H1 (cell line): ENCODE results near the gene CAMK2D. TPM values are rescaled to one million over a fixed set of nuclear protein-coding genes. Genes with fewer than 3 reads are reported as not detected.

Source experiments
- CTCF ChIA-PET: fragments of 300-600 bp; sonication (Branson Sonifier 250); formaldehyde crosslinking; loops from one replicate; lab custom pipeline; 2021; ENCODE audit not compliant: partially characterized antibody; lab: Charles Lee
- POLR2A ChIA-PET: fragments of 300-600 bp; sonication (Branson Sonifier 250); formaldehyde crosslinking; loops from one replicate; lab custom pipeline; 2021; ENCODE audit warnings: inconsistent platforms; ENCODE audit not compliant: partially characterized antibody; lab: Charles Lee
- DNase-seq, 2 experiments: peaks; one replicate each; pipeline versions ENCODE4 v3.0.0 to v3.0.0-alpha.2; 2010 to 2022; ENCODE audit warnings: low spot score in 2 of 2, low read depth in 1 of 2, mixed read lengths in 1 of 2
- FAIRE-seq: peaks from 2 replicates; lab custom pipeline; 2011; peaks lifted over from hg19 to GRCh38; lab: Jason Lieb, UNC
- H2AFZ ChIP-seq: 2 replicates; pipeline ENCODE4 v1.8.1; 2012; ENCODE audit warnings: low read length, inconsistent platforms
- H2AK5ac ChIP-seq: 2 replicates; pipeline ENCODE4 v1.6.1; 2013; ENCODE audit warnings: low read depth, low read length
- H2BK120ac ChIP-seq: replicated peaks from 2 replicates; pipeline ENCODE3; 2013; ENCODE audit warnings: low read depth, low read length, inconsistent platforms
- H2BK12ac ChIP-seq: 2 replicates; pipeline ENCODE4 v1.6.1; 2013; ENCODE audit warnings: low read depth, low read length
- H2BK15ac ChIP-seq: 2 replicates; pipeline ENCODE4 v1.6.1; 2013; ENCODE audit warnings: low read length
- H2BK20ac ChIP-seq: 2 replicates; pipeline ENCODE4 v1.6.1; 2013; ENCODE audit warnings: low read length
- H2BK5ac ChIP-seq: 2 replicates; pipeline ENCODE4 v1.6.1; 2013; ENCODE audit warnings: low read depth, low read length
- H3K14ac ChIP-seq: 2 replicates; pipeline ENCODE4 v1.6.1; 2013; ENCODE audit warnings: inconsistent platforms; ENCODE audit not compliant: insufficient read length
- H3K18ac ChIP-seq: 2 replicates; pipeline ENCODE4 v1.6.1; 2013; ENCODE audit warnings: low read length; ENCODE audit errors: extremely low read depth
- H3K23ac ChIP-seq: 2 replicates; pipeline ENCODE4 v1.6.1; 2013; ENCODE audit warnings: inconsistent platforms; ENCODE audit not compliant: insufficient read length
- H3K23me2 ChIP-seq: 2 replicates; pipeline ENCODE4 v1.6.1; 2013; ENCODE audit warnings: low read depth, low read length
- H3K27ac ChIP-seq: 2 replicates; pipeline ENCODE4 v1.6.1; 2011; ENCODE audit warnings: low read depth, low read length, inconsistent platforms
- H3K27me3 ChIP-seq, 4 experiments: replicated peaks in 1 of 4; 1 replicate in 1 of 4; 2 replicates in 3 of 4; pipeline versions ENCODE4 v1.6.1 to v1.8.1; 2011 to 2013; ENCODE audit warnings: low read length in 3 of 4, mild to moderate bottlenecking in 3 of 4, inconsistent platforms in 2 of 4, mixed read lengths in 2 of 4, moderate library complexity in 1 of 4; ENCODE audit not compliant: control insufficient read depth in 3 of 4, insufficient read depth in 3 of 4; ENCODE audit errors: extremely low read depth in 1 of 4
- H3K36me3 ChIP-seq, 4 experiments: 2 replicates each; pipeline versions ENCODE4 v1.6.1 to v1.8.1; 2011 to 2013; ENCODE audit warnings: mild to moderate bottlenecking in 4 of 4, low read length in 3 of 4, moderate library complexity in 2 of 4, control low read depth in 1 of 4, inconsistent platforms in 1 of 4; ENCODE audit not compliant: insufficient read depth in 4 of 4, control insufficient read depth in 2 of 4
- H3K4ac ChIP-seq: replicated peaks from 2 replicates; pipeline ENCODE3; 2013; ENCODE audit warnings: low read length, low read depth, mixed read lengths, inconsistent platforms; ENCODE audit not compliant: insufficient read length
- H3K4me1 ChIP-seq, 4 experiments: replicated peaks in 1 of 4; 1 replicate in 1 of 4; 2 replicates in 3 of 4; pipeline versions ENCODE4 v1.6.1 to v1.8.1; 2011 to 2013; ENCODE audit warnings: low read length in 3 of 4, inconsistent platforms in 2 of 4, mixed read lengths in 1 of 4; ENCODE audit not compliant: insufficient read depth in 4 of 4, control insufficient read depth in 3 of 4
- H3K4me2 ChIP-seq, 2 experiments: 2 replicates each; pipeline versions ENCODE4 v1.6.1 to v1.8.1; 2011 to 2013; ENCODE audit warnings: low read depth in 2 of 2, low read length in 2 of 2, control low read depth in 1 of 2, inconsistent platforms in 1 of 2, mild to moderate bottlenecking in 1 of 2; ENCODE audit not compliant: insufficient read depth in 1 of 2
- H3K4me3 ChIP-seq, 4 experiments: fragments of 200-600, 300-600 bp in 1 of 4; sonication (generic), shearing (Covaris generic), sonication (Bioruptor Twin) in 1 of 4; 2 replicates each; pipeline versions ENCODE4 v1.5.1 to v1.8.1; 2011 to 2016; ENCODE audit warnings: low read length in 4 of 4, low read depth in 3 of 4, control low read depth in 2 of 4, inconsistent platforms in 2 of 4, mild to moderate bottlenecking in 2 of 4, mixed read lengths in 1 of 4, moderate library complexity in 1 of 4; ENCODE audit not compliant: insufficient read depth in 2 of 4; ENCODE audit errors: extremely low read depth in 1 of 4
- H3K56ac ChIP-seq: replicated peaks from 2 replicates; pipeline ENCODE3; 2013; ENCODE audit warnings: low read depth, mild to moderate bottlenecking, mixed read lengths, low read length, inconsistent platforms; ENCODE audit not compliant: insufficient read length
- H3K79me1 ChIP-seq: 2 replicates; pipeline ENCODE4 v1.6.1; 2013; ENCODE audit warnings: low read depth, low read length, control low read depth
- H3K79me2 ChIP-seq, 2 experiments: 2 replicates each; pipeline versions ENCODE4 v1.6.1 to v1.8.1; 2012 to 2013; ENCODE audit warnings: low read length in 2 of 2, mild to moderate bottlenecking in 2 of 2, inconsistent platforms in 1 of 2; ENCODE audit not compliant: insufficient read depth in 2 of 2, control insufficient read depth in 1 of 2
- H3K9ac ChIP-seq, 4 experiments: replicated peaks in 1 of 4; 1 replicate in 1 of 4; 2 replicates in 3 of 4; pipeline versions ENCODE4 v1.6.1 to v1.8.1; 2011 to 2013; ENCODE audit warnings: low read depth in 3 of 4, low read length in 3 of 4, control low read depth in 2 of 4, mild to moderate bottlenecking in 2 of 4, moderate library complexity in 2 of 4, inconsistent platforms in 1 of 4; ENCODE audit errors: extremely low read depth in 1 of 4
- H3K9me3 ChIP-seq, 2 experiments: 2 replicates each; pipeline versions ENCODE4 v1.6.1 to v1.8.1; 2012 to 2013; ENCODE audit warnings: mild to moderate bottlenecking in 2 of 2, moderate library complexity in 2 of 2, control low read depth in 1 of 2, inconsistent platforms in 1 of 2, low read depth in 1 of 2, low read length in 1 of 2, mixed read lengths in 1 of 2; ENCODE audit not compliant: insufficient read depth in 2 of 2
- H4K20me1 ChIP-seq, 2 experiments: replicated peaks in 1 of 2; 2 replicates each; pipeline versions ENCODE3 to v1.8.1; 2011 to 2013; ENCODE audit warnings: inconsistent platforms in 2 of 2, low read length in 2 of 2, mild to moderate bottlenecking in 1 of 2; ENCODE audit not compliant: insufficient read depth in 2 of 2, control insufficient read depth in 1 of 2
- H4K5ac ChIP-seq: 2 replicates; pipeline ENCODE4 v1.6.1; 2013; ENCODE audit warnings: low read length, low read depth, mixed read lengths, inconsistent platforms; ENCODE audit not compliant: insufficient read length
- H4K8ac ChIP-seq: 2 replicates; pipeline ENCODE4 v1.8.0; 2013; ENCODE audit warnings: mild to moderate bottlenecking, moderate library complexity, low read length, inconsistent platforms; ENCODE audit not compliant: insufficient read depth; ENCODE audit errors: extremely low read depth
- H4K91ac ChIP-seq: replicated peaks from 2 replicates; pipeline ENCODE3; 2013; ENCODE audit warnings: low read length, mixed read lengths, inconsistent platforms; ENCODE audit not compliant: insufficient read length
- BCL11A ChIP-seq, 2 experiments: IDR thresholded peaks; one replicate each; pipeline ENCODE4 v1.6.1; 2011; ENCODE audit warnings: low read depth in 2 of 2, low read length in 2 of 2, mild to moderate bottlenecking in 2 of 2
- BRCA1 ChIP-seq: IDR thresholded peaks from 2 replicates; pipeline ENCODE4 v1.6.1; 2012; ENCODE audit warnings: low read depth, low read length, improper control_type of control experiment
- CBX5 ChIP-seq: fragments of 300-800, 300-1000 bp; sonication (generic); IDR thresholded peaks from 2 replicates; pipeline ENCODE4 v1.7.1; 2016; ENCODE audit warnings: antibody characterized with exemption, low read length, low read depth
- CHD2 ChIP-seq: IDR thresholded peaks from 2 replicates; pipeline ENCODE4 v1.6.1; 2012; ENCODE audit warnings: low read length, improper control_type of control experiment
- E2F6 ChIP-seq: IDR thresholded peaks from 2 replicates; pipeline ENCODE4 v1.6.1; 2012; ENCODE audit warnings: inconsistent platforms
- HDAC6 ChIP-seq: IDR thresholded peaks from one replicate; pipeline ENCODE4 v1.7.1; 2012; ENCODE audit warnings: low read depth, mild to moderate bottlenecking, inconsistent platforms, low read length, moderate library complexity
- MAFK ChIP-seq: IDR thresholded peaks from 2 replicates; pipeline ENCODE4 v1.6.1; 2012; ENCODE audit warnings: low read depth, mild to moderate bottlenecking, improper control_type of control experiment, low read length
- PHF8 ChIP-seq: fragments of 200-600 bp; sonication (generic); conservative IDR thresholded peaks from 2 replicates; pipeline ENCODE4 v1.7.1; 2012; ENCODE audit warnings: low read depth, mild to moderate bottlenecking, inconsistent platforms, low read length, moderate library complexity
- POU5F1 ChIP-seq: IDR thresholded peaks from 2 replicates; pipeline ENCODE4 v1.6.1; 2011; ENCODE audit warnings: low read depth, mild to moderate bottlenecking, low read length, moderate library complexity
- RFX5 ChIP-seq: IDR thresholded peaks from 2 replicates; pipeline ENCODE4 v1.6.1; 2011; ENCODE audit warnings: low read depth, low read length, improper control_type of control experiment, borderline replicate concordance
- SAP30 ChIP-seq: fragments of 300-600 bp; sonication (generic); IDR thresholded peaks from 2 replicates; pipeline ENCODE4 v1.7.1; 2012; ENCODE audit warnings: low read length, moderate library complexity, mild to moderate bottlenecking, inconsistent platforms; ENCODE audit not compliant: insufficient read depth, insufficient replicate concordance
- SP4 ChIP-seq: IDR thresholded peaks from 2 replicates; pipeline ENCODE4 v1.6.1; 2012; ENCODE audit warnings: low read length, inconsistent platforms
- SRF ChIP-seq: IDR thresholded peaks from 2 replicates; pipeline ENCODE4 v1.6.1; 2011; ENCODE audit warnings: mild to moderate bottlenecking, low read depth, low read length, moderate library complexity
- TBP ChIP-seq: IDR thresholded peaks from 2 replicates; pipeline ENCODE4 v1.6.1; 2011; ENCODE audit warnings: low read depth, low read length, improper control_type of control experiment
- ZNF274 ChIP-seq: IDR thresholded peaks from 2 replicates; pipeline ENCODE4 v1.7.0; 2012; ENCODE audit warnings: low read length, borderline replicate concordance; ENCODE audit errors: extremely low read depth
- WGBS, 2 experiments: shearing (Covaris generic) in 1 of 2; methylation state at CpG; one replicate each; pipeline versions ENCODE4 v1.1.6 to v1.1.7; 2013 to 2015; ENCODE audit warnings: low lambda C conversion rate in 2 of 2, mixed read lengths in 2 of 2, inconsistent platforms in 1 of 2, low coverage in 1 of 2, missing lambda C conversion rate in 1 of 2; ENCODE audit not compliant: insufficient replicate concordance in 2 of 2, insufficient coverage in 1 of 2, insufficient read length in 1 of 2; ENCODE audit errors: extremely low coverage in 1 of 2, missing lambda C conversion rate in 1 of 2; 5-methylcytosine and 5-hydroxymethylcytosine counted together
- polyA plus RNA-seq, 7 experiments: library from polyadenylated mRNA; depleted of rRNA in 3 of 7; stranded (reverse) in 5 of 7; unstranded in 2 of 7; fragments of >200 nt in 5 of 7; fragments of 200-250 nt in 2 of 7; gene quantifications; 1 replicate in 5 of 7; 2 replicates in 1 of 7; 4 replicates in 1 of 7; pipeline versions ENCODE4 v1.2.1 to v1.2.3, GENCODE V29; 2011 to 2013; ENCODE audit warnings: missing spikeins in 2 of 7, mixed read lengths in 2 of 7
- total RNA-seq: library from RNA; stranded (reverse); fragmentation: NEBNext Ultra II Directional; extraction: Animal tissue kit (Norgen Biotek cat#: 25700); gene quantifications from 2 replicates; pipeline ENCODE4 v1.2.1, GENCODE V29; 2021

The CAMK2D gene
- total and polyA plus RNA-seq, 2 of the 8 experiments (the other 6 are each of a cell fraction or from before 2014, with no cell fraction given) = 3.2 to 7.0 TPM

- no peak overlapping the region for H4K91ac ChIP-seq
- no peak overlapping the region for H3K27ac ChIP-seq
- H2BK120ac ChIP-seq = no peak overlapping the region
- no peak overlapping the region for H2AK5ac ChIP-seq
- no peak overlapping the region for H3K9ac ChIP-seq
- no peak for FAIRE-seq
- H4K8ac ChIP-seq = no peak overlapping the region
- no peaks in the 10 kb centered on the region for H3K23me2 ChIP-seq
- no peak overlapping the region for H3K4me2 ChIP-seq
- H2BK5ac ChIP-seq = no peak overlapping the region
- no peak overlapping the region for H3K18ac ChIP-seq
- H2BK15ac ChIP-seq = no peak overlapping the region
- CTCF ChIA-PET = interaction anchor here (0.6 to 1.6 kb wide), 5 partner anchors 9 to 268 kb away, joined by 3 to 6 read pairs (median 3); no protein-coding TSS in a partner anchor
- peaks cover 0 to 3% (median 0%) of the 10 kb centered on the region in 4 experiments; a peak in 1 of 7 replicates for H3K4me1 ChIP-seq
- 76% methylated on average over 1 of the region's 1 CpG; no CpG with 5 or more reads in 1 of the 2 experiments for WGBS, 2 experiments
- no peaks in the 10 kb centered on the region for H3K9me3 ChIP-seq
- H3K23ac ChIP-seq = no peak overlapping the region
- no peak overlapping the region for H3K4ac ChIP-seq
- no peak for DNase-seq
- no peak overlapping the region for H2BK12ac ChIP-seq
- POLR2A ChIA-PET = interaction anchor here (0.5 kb wide), 1 partner anchor 22 kb away, joined by 3 read pairs; no protein-coding TSS in a partner anchor
- H4K20me1 ChIP-seq = no peaks in the 10 kb centered on the region
- no peak overlapping the region for H3K4me3 ChIP-seq
- no peaks in the 10 kb centered on the region for H3K79me2 ChIP-seq
- H3K56ac ChIP-seq = no peak overlapping the region
- H3K14ac ChIP-seq = no peak overlapping the region
- H2AFZ ChIP-seq = no peak overlapping the region
- no peaks in the 10 kb centered on the region for H3K79me1 ChIP-seq
- H3K27me3 ChIP-seq = no peaks in the 10 kb centered on the region
- H4K5ac ChIP-seq = no peak overlapping the region
- H3K36me3 ChIP-seq = no peaks in the 10 kb centered on the region
- H2BK20ac ChIP-seq = no peak overlapping the region
- TF ChIP-seq SRF = no peak
- no peak for TF ChIP-seq SAP30
- no peak for TF ChIP-seq ZNF274
- TF ChIP-seq PHF8 = no peak
- TF ChIP-seq BCL11A (IDR thresholded peaks at IDR 0.05; ENCODE audit: low read depth in 2 of 2, low read length in 2 of 2) = no peak
- no peak for TF ChIP-seq POU5F1
- TF ChIP-seq RFX5 = no peak
- TF ChIP-seq CHD2 = no peak
- no peak for TF ChIP-seq E2F6
- no peak for TF ChIP-seq HDAC6
- no peak for TF ChIP-seq SP4
- TF ChIP-seq MAFK = no peak
- TF ChIP-seq BRCA1 = no peak
- TF ChIP-seq CBX5 = no peak
- TF ChIP-seq TBP = no peak
These were observed 233.1 kb downstream of the CAMK2D start for GRCh38 chr4:113528395-113528794.
